NCI-H2107 treated with DMSO at 0.1 percent for 48 hours (cell line): ENCODE data around the gene CCDC158.
"Not testable (repeated sequence)": the region's sequence is repeated elsewhere in the genome, so short reads cannot be mapped to it uniquely, and the experiment has no call there.

Experiments used
- DNase-seq: peaks from one replicate; lab custom pipeline; 2025; ENCODE audit not compliant: unreplicated experiment; lab: John Stamatoyannopoulos, UW

CCDC158 gene

GRCh38 chr4:76430519-76431388 lies 9.8 kb upstream of the CCDC158 start:
- DNase-seq = peak; percentile 27

DNA sequence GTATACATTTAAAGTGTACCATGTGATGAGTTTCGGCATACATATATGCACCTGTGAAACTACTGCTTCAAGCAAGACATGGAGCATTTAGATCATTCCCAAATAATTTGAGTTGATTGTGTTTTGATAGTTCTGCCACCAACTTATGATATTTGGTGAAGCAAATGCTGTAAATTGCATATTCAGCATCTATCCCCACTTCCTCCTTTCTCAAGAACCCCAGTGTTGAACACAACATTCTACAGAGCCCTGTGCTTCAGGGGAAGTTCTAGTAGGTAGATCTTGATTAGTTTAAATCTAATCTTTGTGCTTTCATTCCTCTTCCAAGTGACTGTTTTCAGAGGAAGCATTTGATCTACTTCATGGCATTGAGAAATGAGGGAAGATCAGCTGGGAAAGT lies 8.7 kb upstream of the CCDC158 start:
- DNase-seq = no peak

DNA sequence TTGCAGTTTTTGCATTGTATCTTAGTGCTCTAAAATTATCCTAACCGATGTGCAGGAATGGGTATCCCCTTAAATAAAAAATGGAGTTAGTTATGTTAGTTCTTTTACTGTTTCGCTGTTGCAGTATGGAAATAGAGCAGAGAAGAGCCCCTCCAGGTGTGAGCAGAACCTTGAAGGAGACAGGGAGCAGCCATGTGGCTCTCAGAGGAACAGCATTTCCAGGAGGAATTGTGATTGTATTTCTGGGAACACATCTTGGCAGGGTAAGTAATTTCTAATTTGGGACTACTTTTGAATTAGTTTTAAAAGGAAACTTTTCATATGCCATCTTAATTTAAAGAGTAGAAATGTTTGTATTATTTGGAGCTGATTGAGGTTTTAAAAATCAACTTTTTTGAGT lies 5.3 kb upstream of the CCDC158 start:
- no peak for DNase-seq

GRCh38 chr4:76423159-76423558 lies 2.2 kb upstream of the CCDC158 start:
- not testable (repeated sequence) for DNase-seq

DNA sequence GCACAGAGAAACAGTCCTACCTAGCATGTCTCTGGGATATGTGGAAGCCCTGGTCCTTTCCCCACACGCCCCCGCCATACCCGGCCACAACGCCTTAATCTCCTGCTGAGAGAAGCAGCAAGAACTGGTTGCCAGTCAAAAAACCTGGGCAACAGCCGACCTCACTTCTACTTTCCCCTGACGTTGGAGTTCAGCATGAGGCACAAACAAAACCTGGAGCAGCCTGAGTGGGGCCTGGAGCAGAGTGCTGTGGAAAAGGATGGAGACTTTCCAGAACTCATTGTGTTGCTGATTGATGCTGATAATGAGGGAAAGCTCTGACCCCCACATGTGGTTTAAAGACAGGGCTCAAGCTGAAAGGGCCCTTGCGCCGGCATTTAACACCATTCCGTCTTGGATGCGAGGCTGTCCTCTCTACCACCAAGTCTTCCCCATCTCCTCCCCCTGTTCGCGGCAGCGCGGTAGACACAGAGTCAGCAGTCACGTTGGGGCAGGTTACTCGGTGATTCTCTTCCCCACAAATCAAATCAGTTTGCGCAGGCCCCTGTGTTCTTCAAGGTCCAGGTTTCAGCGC lies 666 bp downstream of the CCDC158 start:
- no peak for DNase-seq

DNA sequence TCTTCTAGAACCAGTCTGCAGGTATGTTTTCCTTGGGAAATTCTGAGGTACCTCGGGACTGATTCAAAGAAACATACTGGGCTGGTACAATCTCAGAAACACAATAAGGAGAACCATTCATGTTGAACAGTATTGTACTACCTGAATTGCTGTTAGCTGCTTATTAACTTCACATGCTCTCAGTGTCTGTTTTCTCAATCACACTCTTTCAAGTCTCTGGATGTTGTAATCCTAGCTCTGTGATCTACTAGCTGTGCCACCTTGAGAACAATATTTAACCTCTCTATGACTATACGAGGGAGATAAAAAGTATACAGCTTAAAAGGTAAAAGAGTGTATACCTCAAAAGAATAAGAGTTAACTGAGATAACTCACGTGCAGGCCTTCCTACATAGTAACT lies 10.3 kb downstream of the CCDC158 start:
- no peak for DNase-seq

DNA sequence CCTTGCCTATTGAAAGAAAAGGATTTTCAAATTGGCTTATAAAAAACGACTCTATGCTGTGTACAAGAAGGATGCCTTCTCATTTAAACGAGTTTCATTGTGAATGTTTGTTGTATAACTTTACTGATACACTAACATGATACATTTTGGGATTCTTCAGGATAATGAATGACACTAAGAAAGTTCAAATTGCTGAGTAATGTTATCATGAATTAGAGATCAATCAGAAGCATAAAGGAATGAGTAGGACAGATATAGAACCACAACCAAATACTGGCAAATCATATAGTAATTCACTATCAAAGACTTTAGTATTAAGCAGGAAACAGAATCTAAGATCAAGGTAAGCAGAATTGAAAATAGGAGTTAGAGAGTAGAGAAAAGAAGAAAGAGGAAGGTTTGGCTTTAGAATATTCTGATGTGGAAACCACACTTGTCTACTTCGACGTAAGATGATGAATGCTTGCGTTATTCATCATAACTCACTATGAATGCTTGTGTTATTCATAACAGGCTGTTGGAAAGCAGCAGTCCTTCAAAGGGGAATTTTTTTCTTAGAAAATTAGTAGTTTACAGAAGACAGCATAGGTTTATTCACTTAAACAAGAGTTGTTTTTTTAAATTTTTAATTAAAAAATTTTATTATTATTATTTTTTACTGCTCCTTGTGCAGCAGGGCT lies 13.4 kb downstream of the CCDC158 start:
- DNase-seq = no peak

GRCh38 chr4:76406081-76406480 lies 14.9 kb downstream of the CCDC158 start:
- DNase-seq = no peak

DNA sequence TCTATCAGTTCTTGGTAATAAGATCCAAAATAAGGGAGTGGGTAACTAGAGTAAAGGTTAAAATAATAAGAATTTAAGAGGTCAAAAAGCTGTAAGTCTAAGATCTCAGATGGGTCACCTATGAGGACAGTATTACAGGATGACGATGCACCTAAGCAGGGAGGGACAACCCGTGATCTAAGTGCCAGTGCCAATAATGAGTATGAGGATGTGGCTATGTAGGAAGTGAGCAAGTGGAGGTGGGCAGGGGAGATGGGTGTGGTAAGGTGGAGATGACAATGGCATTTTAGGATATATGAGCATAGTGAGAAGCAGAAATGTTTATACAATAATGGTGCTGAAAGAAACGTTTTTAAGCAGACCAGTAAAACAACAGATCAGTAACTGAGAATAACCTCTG lies 19.3 kb downstream of the CCDC158 start:
- no peak for DNase-seq

GRCh38 chr4:76388160-76388908 lies 32.6 kb downstream of the CCDC158 start:
- DNase-seq = no peak

DNA sequence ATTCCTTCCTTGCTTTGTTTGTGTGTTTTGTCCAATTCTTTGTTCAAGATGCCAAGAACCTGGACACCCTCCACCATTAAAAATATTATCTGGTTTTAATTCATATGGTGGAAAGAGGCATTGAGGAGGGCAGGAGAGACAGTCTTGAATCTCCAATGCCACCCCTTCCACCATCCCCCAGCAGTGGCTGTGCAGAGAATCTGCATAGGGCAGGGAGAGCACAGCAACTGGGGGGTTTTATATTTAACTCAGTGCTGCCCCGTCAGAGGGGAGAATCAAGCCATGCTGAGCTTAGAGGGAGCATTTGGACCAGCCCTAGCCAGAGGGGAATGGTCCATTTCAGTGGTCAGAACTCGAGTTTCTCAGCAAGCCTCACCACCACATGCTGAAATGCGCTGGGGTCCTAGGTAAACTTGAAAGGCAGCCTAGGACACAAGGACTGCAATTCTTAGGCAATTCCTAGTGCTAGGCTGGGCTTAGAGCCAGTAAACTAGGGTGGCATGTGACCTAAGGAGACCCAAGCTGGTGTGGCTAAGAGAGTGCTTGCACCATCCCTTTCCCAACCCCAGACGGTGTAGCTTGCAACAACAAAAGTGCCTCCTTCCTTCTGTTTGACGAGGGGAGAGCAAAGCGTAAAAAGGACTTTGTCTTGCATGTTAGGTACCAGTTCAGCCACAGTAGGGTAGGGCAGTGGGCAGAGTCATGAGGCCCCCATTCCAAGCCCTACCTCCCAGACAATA lies 34.2 kb downstream of the CCDC158 start:
- DNase-seq = no peak

- no peak for DNase-seq
Measured at GRCh38 chr4:76385974-76386373, 35.0 kb downstream of the CCDC158 start.

- no peak for DNase-seq
Measured at GRCh38 chr4:76384052-76384451, 36.9 kb downstream of the CCDC158 start.

DNA sequence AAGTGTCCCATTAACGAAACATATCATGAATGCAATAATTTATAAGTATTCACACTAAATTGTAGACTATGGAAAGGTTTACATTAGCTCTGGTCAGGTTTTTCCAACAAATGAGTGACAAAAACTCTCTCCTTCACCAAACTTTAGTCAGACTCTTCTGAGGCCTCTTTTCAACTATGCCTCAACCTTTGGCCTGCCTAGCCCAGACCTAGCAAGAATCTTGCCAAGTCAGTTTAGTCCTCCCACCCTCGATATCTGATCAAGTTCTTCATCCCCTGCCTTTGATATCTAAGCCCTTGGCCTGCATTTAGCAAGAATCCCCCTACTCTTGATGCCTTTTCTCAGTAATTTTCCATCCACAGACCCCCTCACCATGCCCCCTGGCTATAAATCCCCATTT lies 37.9 kb downstream of the CCDC158 start:
- no peak for DNase-seq

DNA sequence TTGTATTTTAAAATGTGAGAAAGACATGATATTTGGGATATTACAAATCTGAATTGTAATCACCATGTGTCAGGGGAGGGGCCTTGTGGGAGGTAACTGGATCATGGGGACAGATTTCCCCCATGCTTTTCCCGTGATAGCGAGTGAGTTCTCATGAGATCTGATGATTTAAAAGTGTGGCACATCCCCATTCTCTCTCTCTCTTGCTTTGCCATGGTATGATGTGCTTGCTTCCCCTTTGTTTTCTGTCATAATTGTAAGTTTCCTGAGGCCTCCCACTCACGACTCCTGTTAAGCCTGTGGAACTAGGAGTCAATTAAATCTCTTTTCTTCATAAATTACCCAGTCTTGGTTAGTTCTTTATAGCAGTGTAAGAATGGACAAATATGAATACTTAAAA lies 39.0 kb downstream of the CCDC158 start:
- DNase-seq = no peak

DNA sequence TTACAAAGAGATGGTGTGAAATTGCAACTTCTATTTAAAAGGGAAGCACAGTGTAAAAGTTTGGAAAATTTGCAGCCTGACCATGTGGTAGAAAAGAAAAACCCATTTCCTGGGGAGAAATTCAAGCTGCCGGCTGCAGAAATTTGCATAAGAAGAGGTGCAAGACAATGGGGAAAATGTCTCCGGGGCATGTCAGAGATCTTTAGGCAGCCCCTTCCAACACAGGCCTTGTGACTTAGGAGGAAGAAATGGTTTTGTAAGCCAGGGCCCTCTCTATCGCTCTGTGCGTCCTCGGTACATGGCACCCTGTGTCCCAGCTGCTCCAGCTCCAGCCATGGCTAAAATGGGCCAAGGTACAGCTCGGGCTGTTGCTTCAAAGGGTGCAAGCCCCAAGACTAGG lies 40.4 kb downstream of the CCDC158 start:
- no peak for DNase-seq

DNA sequence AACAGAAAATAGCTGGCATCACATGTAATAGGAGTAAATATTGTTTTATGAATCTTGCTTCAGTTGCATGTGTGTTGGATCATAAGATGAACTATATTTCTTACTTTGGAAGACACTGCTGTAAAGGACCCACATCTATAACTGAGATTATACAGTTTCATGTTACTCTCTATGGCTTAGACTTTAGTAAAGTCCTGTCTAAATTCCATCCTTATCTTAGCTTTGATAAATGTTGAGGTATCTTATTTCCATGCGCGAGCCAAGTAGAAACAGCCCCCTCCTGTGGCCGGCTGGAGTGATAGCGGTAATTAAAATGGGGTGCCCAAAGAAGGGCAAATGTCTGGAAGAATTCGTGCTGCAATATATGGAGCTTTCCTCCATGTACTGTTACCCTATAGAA lies 43.0 kb downstream of the CCDC158 start:
- DNase-seq = peak; percentile 8

DNA sequence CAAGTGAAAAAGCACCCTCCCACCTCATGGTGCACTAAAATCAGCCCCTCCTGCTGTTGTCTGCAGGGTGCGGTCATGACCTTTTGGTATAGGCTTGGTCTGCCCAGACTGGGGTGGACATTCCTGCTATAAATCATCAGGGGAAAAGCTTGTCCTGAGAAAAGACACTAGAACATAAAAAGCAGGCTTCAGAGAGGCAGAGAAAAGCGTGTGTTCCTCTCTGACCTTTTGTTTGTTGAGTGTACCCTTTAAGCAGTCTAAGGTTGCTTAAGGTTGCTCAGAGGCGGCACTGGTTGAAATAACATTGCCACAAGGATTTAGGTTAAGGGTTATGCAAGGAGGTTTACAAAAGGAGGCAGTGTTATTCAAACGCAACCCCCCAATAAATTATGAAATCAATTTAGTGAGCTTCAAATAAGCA lies 43.5 kb downstream of the CCDC158 start:
- no peak for DNase-seq

GRCh38 chr4:76376534-76376933 lies 44.4 kb downstream of the CCDC158 start:
- DNase-seq = no peak

DNA sequence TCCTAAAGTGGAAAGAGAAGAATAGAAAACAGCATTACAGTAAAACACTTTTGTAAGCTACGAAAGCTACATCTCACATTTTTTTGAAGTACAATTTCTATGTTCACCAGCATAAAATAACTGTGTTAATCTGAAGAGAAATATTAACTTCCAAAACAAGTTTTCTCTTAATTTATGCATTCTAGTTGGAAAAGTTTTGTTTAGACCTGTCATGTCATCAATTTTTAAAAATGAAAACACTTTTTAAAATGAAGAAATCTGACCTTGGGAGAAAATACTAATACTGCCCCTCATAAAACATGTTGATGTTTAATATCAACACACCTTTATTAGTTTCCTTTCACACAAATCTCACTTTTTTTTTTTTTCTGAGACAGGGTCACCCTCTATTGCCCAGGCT lies 45.2 kb downstream of the CCDC158 start:
- no peak for DNase-seq

GRCh38 chr4:76374798-76375197 lies 46.1 kb downstream of the CCDC158 start:
- DNase-seq = no peak
